CD4-positive, CD25-positive, alpha-beta regulatory T cell (primary cell): Measurements from ENCODE around the gene TTC19. TPM values are rescaled to one million over a fixed set of nuclear protein-coding genes. Genes with fewer than 3 reads are reported as not detected.

ENCODE experiments used
- ATAC-seq, 2 donors: fragments of 150-1000 bp; cut with Tn5 transposase; one replicate each; pipeline ENCODE4 v1.10.0; 2021; ENCODE audit warnings: low read depth in 2 of 2, moderate number of reproducible peaks in 2 of 2, moderate library complexity in 1 of 2
- DNase-seq, 3 donors: peaks; one replicate each; pipeline versions ENCODE4 v3.0.0 to v3.0.0-alpha.2; 2012 to 2022; ENCODE audit warnings: mixed read lengths in 1 of 3
- H3K27ac ChIP-seq: one replicate; pipeline ENCODE4 v1.7.0; 2013; ENCODE audit warnings: mild to moderate bottlenecking, low read length; ENCODE audit not compliant: insufficient read depth, poor library complexity, severe bottlenecking
- H3K27me3 ChIP-seq: one replicate; pipeline ENCODE4 v1.7.0; 2013; ENCODE audit warnings: low read length; ENCODE audit not compliant: control insufficient read depth, insufficient read depth
- H3K36me3 ChIP-seq: one replicate; pipeline ENCODE4 v1.7.0; 2013; ENCODE audit warnings: mild to moderate bottlenecking, low read length, moderate library complexity; ENCODE audit not compliant: control insufficient read depth, insufficient read depth
- H3K4me1 ChIP-seq: 2 replicates; pipeline ENCODE4 v1.7.0; 2013; ENCODE audit warnings: mild to moderate bottlenecking, low read length; ENCODE audit not compliant: insufficient read depth, control insufficient read depth, poor library complexity, severe bottlenecking
- H3K4me3 ChIP-seq: one replicate; pipeline ENCODE4 v1.7.0; 2013; ENCODE audit warnings: low read depth, mild to moderate bottlenecking, low read length, moderate library complexity
- H3K9me3 ChIP-seq, 2 experiments: 1 replicate in 1 of 2; 2 replicates in 1 of 2; pipeline ENCODE4 v1.7.0; 2013; ENCODE audit warnings: low read length in 2 of 2, mild to moderate bottlenecking in 1 of 2, moderate library complexity in 1 of 2; ENCODE audit not compliant: control insufficient read depth in 2 of 2
- H3K27ac Mint-ChIP-seq, 3 donors: one replicate each; pipeline ENCODE4 v1.8.0; 2020 to 2022; ENCODE audit warnings: mild to moderate bottlenecking in 3 of 3, mixed read lengths in 3 of 3, moderate library complexity in 2 of 3
- H3K27me3 Mint-ChIP-seq: one replicate; pipeline ENCODE4 v1.8.0; 2022; ENCODE audit warnings: mild to moderate bottlenecking, mixed read lengths
- H3K36me3 Mint-ChIP-seq: one replicate; pipeline ENCODE4 v1.8.0; 2020; ENCODE audit warnings: mixed read lengths
- H3K4me1 Mint-ChIP-seq, 4 donors: one replicate each; pipeline ENCODE4 v1.8.0; 2020 to 2022; ENCODE audit warnings: mixed read lengths in 4 of 4, mild to moderate bottlenecking in 1 of 4
- H3K4me3 Mint-ChIP-seq, 4 donors: one replicate each; pipeline ENCODE4 v1.8.0; 2020 to 2022; ENCODE audit warnings: mild to moderate bottlenecking in 4 of 4, mixed read lengths in 4 of 4, moderate library complexity in 3 of 4
- H3K9me3 Mint-ChIP-seq, 7 donors: one replicate each; pipeline ENCODE4 v1.8.0; 2020 to 2022; ENCODE audit warnings: mixed read lengths in 7 of 7, mild to moderate bottlenecking in 3 of 7, moderate library complexity in 2 of 7
- polyA plus RNA-seq, 4 donors: library from polyadenylated mRNA; unstranded; fragments of 300-500 nt; fragmentation: Illumina TruSeq; gene quantifications; one replicate each; pipeline ENCODE4 v1.2.3, GENCODE V29; 2021
- total RNA-seq: library from RNA; stranded (reverse); gene quantifications from one replicate; pipeline ENCODE4 v1.2.3, GENCODE V29; 2022

TTC19 gene
- total and polyA plus RNA-seq, 5 donors from 2014 or later: 28.7 to 44.3 (median 29.2) TPM

GRCh38 chr17:15998031-15998562 lies 1.5 kb upstream of the TTC19 start:
- Histone ChIP-seq H3K27me3 (no peaks in the 10 kb centered on the region), H3K4me1 (peaks cover 22% of the 10 kb centered on the region), H3K9me3 (no peaks in the 10 kb centered on the region), H3K4me3 (no peak overlapping the region), H3K27ac (no peak overlapping the region), H3K36me3 (peaks cover 17% of the 10 kb centered on the region)
- DNase-seq (no peak), ATAC-seq (no peak)
- no peaks in the 10 kb centered on the region for H3K9me3 Mint-ChIP-seq
- H3K27ac Mint-ChIP-seq: peak overlapping the region; percentile 83 to 97 (median 94)
- no peaks in the 10 kb centered on the region for H3K27me3 Mint-ChIP-seq
- peaks cover 19% of the 10 kb centered on the region for H3K36me3 Mint-ChIP-seq
- peaks cover 22 to 38% (median 27%) of the 10 kb centered on the region in 4 donors for H3K4me1 Mint-ChIP-seq
- peak overlapping the region; percentile 91 to 96 (median 94) for H3K4me3 Mint-ChIP-seq

DNA sequence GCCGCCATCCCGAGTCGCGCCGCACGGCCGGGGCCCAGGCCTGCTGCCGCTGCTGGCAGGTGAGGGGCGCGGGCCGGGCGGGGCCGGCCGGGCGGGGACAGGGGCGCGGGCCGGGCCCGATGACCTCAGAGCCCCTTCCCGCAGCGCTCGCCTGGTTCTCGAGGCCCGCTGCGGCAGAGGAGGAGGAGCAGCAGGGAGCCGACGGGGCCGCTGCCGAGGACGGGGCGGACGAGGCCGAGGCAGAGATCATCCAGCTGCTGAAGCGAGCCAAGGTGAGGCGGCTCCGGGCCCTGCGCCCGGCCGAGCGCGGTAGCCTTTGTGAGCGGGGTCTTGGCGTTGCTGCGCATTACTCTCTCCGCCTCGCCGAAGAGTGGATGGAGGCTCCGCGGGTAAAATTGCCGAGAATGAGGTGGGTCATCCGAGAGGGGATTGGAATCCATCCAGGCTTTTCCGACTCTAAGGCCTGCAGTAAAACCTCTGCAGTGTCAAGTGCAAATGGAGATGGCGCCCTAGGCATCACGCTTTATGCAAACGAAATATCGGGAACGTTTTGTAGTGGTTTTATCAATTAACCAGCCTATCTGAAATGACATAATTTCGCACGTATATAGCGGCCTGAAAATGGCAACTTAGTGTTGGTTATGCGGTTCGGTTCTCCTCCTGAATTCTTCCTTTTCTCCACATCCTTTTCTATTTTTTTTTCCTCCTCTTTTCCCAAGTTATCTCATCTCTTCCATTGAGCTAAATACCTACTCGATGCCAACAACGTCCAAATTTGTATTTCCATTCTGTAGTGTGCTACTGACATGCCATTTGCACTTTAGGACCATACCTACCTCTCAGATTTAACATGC lies 577 bp downstream of the TTC19 start:
- Histone ChIP-seq H3K27me3 (no peaks in the 10 kb centered on the region), H3K27ac (peak overlapping the region; percentile 88), H3K9me3 (no peaks in the 10 kb centered on the region), H3K36me3 (peaks cover 38% of the 10 kb centered on the region), H3K4me3 (peak overlapping the region; percentile 91), H3K4me1 (peaks cover 22% of the 10 kb centered on the region)
- ATAC-seq: peak in 1 of 2 donors; percentile 22
- peaks cover 20% of the 10 kb centered on the region for H3K36me3 Mint-ChIP-seq
- peaks cover 27 to 41% (median 29%) of the 10 kb centered on the region in 4 donors for H3K4me1 Mint-ChIP-seq
- no peaks in the 10 kb centered on the region for H3K9me3 Mint-ChIP-seq
- peak in 1 of 3 donors; percentile 59 for DNase-seq
- H3K4me3 Mint-ChIP-seq: peak overlapping the region; percentile 90 to 98 (median 92)
- peak overlapping the region; percentile 83 to 93 (median 88) for H3K27ac Mint-ChIP-seq
- no peaks in the 10 kb centered on the region for H3K27me3 Mint-ChIP-seq

DNA sequence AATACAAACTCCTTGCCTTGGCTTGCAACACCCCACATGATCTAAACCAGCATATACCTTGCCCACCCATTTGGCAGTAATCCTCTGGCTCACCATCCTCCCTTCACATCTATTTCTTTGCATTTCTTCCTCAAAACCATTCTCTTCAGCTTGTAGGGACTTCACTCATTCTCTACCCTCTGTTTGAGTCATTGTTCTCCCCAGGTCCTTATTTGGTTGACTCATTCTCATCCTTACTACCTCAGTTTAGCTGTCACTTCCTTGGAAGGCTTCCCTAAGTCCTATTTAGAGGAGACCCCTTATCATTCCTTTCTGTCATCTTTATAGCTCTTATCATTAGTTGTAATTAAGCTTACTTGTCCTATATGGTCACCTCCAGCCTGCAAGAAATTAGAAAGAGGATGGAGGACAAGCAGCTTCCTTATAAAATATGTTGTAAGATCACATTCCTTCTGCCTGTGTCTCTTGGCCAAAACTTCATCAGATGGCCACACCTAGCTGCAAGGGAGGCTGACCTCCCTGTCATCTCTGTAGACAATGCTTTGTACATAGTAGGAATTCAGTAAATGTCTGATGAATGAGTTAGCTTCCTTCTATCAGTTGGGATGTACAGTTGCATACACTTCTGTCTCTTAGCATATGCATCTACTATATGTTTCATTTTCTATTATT lies 1.7 kb downstream of the TTC19 start:
- H3K4me1 Mint-ChIP-seq: peaks cover 27 to 46% (median 29%) of the 10 kb centered on the region in 4 donors
- H3K9me3 ChIP-seq: no peaks in the 10 kb centered on the region
- DNase-seq (no peak), ATAC-seq (no peak)
- no peaks in the 10 kb centered on the region for H3K27me3 Mint-ChIP-seq
- no peaks in the 10 kb centered on the region for H3K27me3 ChIP-seq
- peaks cover 22% of the 10 kb centered on the region for H3K4me1 ChIP-seq
- peak overlapping the region; percentile 90 to 98 (median 92) for H3K4me3 Mint-ChIP-seq
- H3K9me3 Mint-ChIP-seq: no peaks in the 10 kb centered on the region
- H3K36me3 Mint-ChIP-seq: peaks cover 25% of the 10 kb centered on the region
- H3K4me3 ChIP-seq: peak overlapping the region; percentile 91
- peak overlapping the region; percentile 83 to 93 (median 88) for H3K27ac Mint-ChIP-seq
- H3K36me3 ChIP-seq: peaks cover 46% of the 10 kb centered on the region
- no peak overlapping the region for H3K27ac ChIP-seq

GRCh38 chr17:16002708-16003260 lies 3.2 kb downstream of the TTC19 start:
- Mint-ChIP-seq H3K36me3 (peaks cover 38% of the 10 kb centered on the region), H3K27me3 (no peaks in the 10 kb centered on the region), H3K4me1 (peaks cover 27 to 49% (median 31%) of the 10 kb centered on the region in 4 donors), H3K4me3 (peak overlapping the region in 2 of 4 donors; percentile 78 to 91), H3K27ac (no peak overlapping the region), H3K9me3 (no peaks in the 10 kb centered on the region)
- Histone ChIP-seq H3K9me3 (no peaks in the 10 kb centered on the region), H3K4me1 (peaks cover 22% of the 10 kb centered on the region), H3K36me3 (peaks cover 60% of the 10 kb centered on the region), H3K4me3 (no peak overlapping the region), H3K27ac (no peak overlapping the region), H3K27me3 (no peaks in the 10 kb centered on the region)
- DNase-seq (no peak), ATAC-seq (no peak)

DNA sequence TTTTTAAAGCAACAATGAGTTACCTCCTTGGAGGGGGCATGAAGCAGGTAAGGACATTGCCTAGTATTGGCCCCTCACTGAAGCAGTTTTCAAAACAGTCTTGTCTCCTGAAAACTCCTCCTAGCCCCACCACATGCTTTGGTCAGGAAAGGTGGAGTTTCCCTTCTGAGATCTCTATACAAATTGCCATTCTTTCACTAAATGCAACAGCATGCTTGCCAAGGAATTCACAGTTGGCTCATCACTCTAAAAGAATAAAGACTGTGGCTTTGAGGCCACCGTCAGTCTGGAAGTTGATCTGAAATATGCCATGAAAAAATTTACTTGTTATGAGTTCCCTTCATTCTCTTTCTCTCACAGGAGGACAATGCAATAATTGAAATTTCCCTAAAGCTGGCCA lies 4.2 kb downstream of the TTC19 start:
- H3K36me3 Mint-ChIP-seq: peaks cover 48% of the 10 kb centered on the region
- peaks cover 30 to 52% (median 38%) of the 10 kb centered on the region in 4 donors for H3K4me1 Mint-ChIP-seq
- peak overlapping the region in 1 of 3 donors; percentile 21 for H3K27ac Mint-ChIP-seq
- no peaks in the 10 kb centered on the region for H3K9me3 ChIP-seq
- H3K27ac ChIP-seq: no peak overlapping the region
- peaks cover 71% of the 10 kb centered on the region for H3K36me3 ChIP-seq
- H3K27me3 ChIP-seq: no peaks in the 10 kb centered on the region
- no peaks in the 10 kb centered on the region for H3K9me3 Mint-ChIP-seq
- H3K27me3 Mint-ChIP-seq: no peaks in the 10 kb centered on the region
- ATAC-seq: no peak
- DNase-seq: no peak
- H3K4me3 ChIP-seq: no peak overlapping the region
- peak overlapping the region in 1 of 4 donors; percentile 75 for H3K4me3 Mint-ChIP-seq
- H3K4me1 ChIP-seq: peaks cover 20% of the 10 kb centered on the region

GRCh38 chr17:16005636-16006035 lies 6.0 kb downstream of the TTC19 start:
- H3K36me3 Mint-ChIP-seq: peaks cover 56% of the 10 kb centered on the region

GRCh38 chr17:16007439-16007838 lies 7.8 kb downstream of the TTC19 start:
- Mint-ChIP-seq H3K27me3 (no peaks in the 10 kb centered on the region), H3K27ac (no peak overlapping the region), H3K36me3 (peaks cover 52% of the 10 kb centered on the region), H3K9me3 (no peaks in the 10 kb centered on the region), H3K4me1 (peaks cover 13 to 44% (median 27%) of the 10 kb centered on the region in 4 donors), H3K4me3 (no peak overlapping the region)
- no peak overlapping the region for H3K4me3 ChIP-seq
- DNase-seq: no peak
- H3K36me3 ChIP-seq: peaks cover 83% of the 10 kb centered on the region
- no peak for ATAC-seq
- no peak overlapping the region for H3K27ac ChIP-seq
- no peaks in the 10 kb centered on the region for H3K9me3 ChIP-seq
- no peaks in the 10 kb centered on the region for H3K4me1 ChIP-seq
- H3K27me3 ChIP-seq: no peaks in the 10 kb centered on the region

More at GRCh38 chr17:16005636-16006035, 6.0 kb downstream of the TTC19 start:
- Histone ChIP-seq H3K9me3 (no peaks in the 10 kb centered on the region), H3K36me3 (peaks cover 79% of the 10 kb centered on the region), H3K27ac (no peak overlapping the region), H3K4me3 (no peak overlapping the region), H3K27me3 (no peaks in the 10 kb centered on the region), H3K4me1 (peaks cover 13% of the 10 kb centered on the region)
- Mint-ChIP-seq H3K4me1 (peaks cover 26 to 48% (median 35%) of the 10 kb centered on the region in 4 donors), H3K27ac (peak overlapping the region in 1 of 3 donors; percentile 18), H3K9me3 (no peaks in the 10 kb centered on the region), H3K27me3 (no peaks in the 10 kb centered on the region), H3K4me3 (no peak overlapping the region)
- no peak for DNase-seq
- ATAC-seq: no peak
